K562 (cell line): ENCODE data around the gene MAP7D1. TPM values are rescaled to one million over a fixed set of nuclear protein-coding genes. Genes with fewer than 3 reads are reported as not detected.

ENCODE experiments used
- AFF1 ChIP-seq, 2 experiments: fragments of 450-650 bp; IDR thresholded peaks; 2 replicates each; pipeline ENCODE4 v1.6.1; 2018; ENCODE audit warnings: mild to moderate bottlenecking in 2 of 2, low read depth in 1 of 2; ENCODE audit not compliant: partially characterized antibody in 2 of 2
- CBX8 ChIP-seq: fragments of 200-600 bp; sonication (generic); IDR thresholded peaks from 2 replicates; pipeline ENCODE4 v1.6.1; 2012; ENCODE audit warnings: borderline replicate concordance, mixed run types, low read depth, mild to moderate bottlenecking, moderate library complexity, mixed read lengths, low read length, control low read depth, inconsistent platforms; ENCODE audit not compliant: poor library complexity, severe bottlenecking; ENCODE audit errors: extremely low read depth
- HDAC2 ChIP-seq: fragments of 450-650 bp; IDR thresholded peaks from 2 replicates; pipeline ENCODE4 v1.6.1; 2016; ENCODE audit warnings: mild to moderate bottlenecking
- HNRNPK ChIP-seq: fragments of 200-400 bp; formaldehyde crosslinking; IDR thresholded peaks from one replicate; pipeline ENCODE4 v1.6.1; 2018; ENCODE audit warnings: mild to moderate bottlenecking, low read depth, low read length; ENCODE audit not compliant: poor library complexity, severe bottlenecking
- MNT ChIP-seq, 2 experiments: fragments of 450-650 bp; conservative IDR thresholded peaks; 2 replicates each; pipeline ENCODE4 v1.6.1; 2017; ENCODE audit warnings: mild to moderate bottlenecking in 2 of 2, moderate library complexity in 2 of 2
- MTA1 ChIP-seq: fragments of 450-650 bp; IDR thresholded peaks from 2 replicates; pipeline ENCODE4 v1.6.1; 2017; ENCODE audit warnings: borderline replicate concordance
- NCOR1 ChIP-seq: fragments of 450-650 bp; IDR thresholded peaks from 2 replicates; pipeline ENCODE4 v1.6.1; 2016; ENCODE audit warnings: mild to moderate bottlenecking, moderate library complexity
- PHTF2 ChIP-seq: fragments of 250-450 bp; sonication (Bioruptor Pico); IDR thresholded peaks from 2 replicates; pipeline ENCODE4 v1.5.0; 2021; ENCODE audit warnings: mild to moderate bottlenecking
- POLR2H ChIP-seq: IDR thresholded peaks from 2 replicates; pipeline ENCODE4 v1.6.1; 2016; ENCODE audit warnings: missing genetic modification characterization, low read depth, mild to moderate bottlenecking, control low read depth, missing compliant biosample characterization, moderate library complexity
- RB1 ChIP-seq: fragments of 450-650 bp; IDR thresholded peaks from 2 replicates; pipeline ENCODE4 v1.6.1; 2017; ENCODE audit warnings: low read depth, mild to moderate bottlenecking
- RBM17 ChIP-seq: fragments of 200-400 bp; formaldehyde crosslinking; IDR thresholded peaks from 2 replicates; pipeline ENCODE4 v1.6.1; 2017; ENCODE audit warnings: low read depth, mild to moderate bottlenecking, low read length, borderline replicate concordance
- RERE ChIP-seq: sonication (generic); formaldehyde crosslinking; IDR thresholded peaks from 2 replicates; pipeline ENCODE4 v1.8.0; 2023; ENCODE audit warnings: missing genetic modification reagents, mild to moderate bottlenecking, borderline replicate concordance
- U2AF1 ChIP-seq: fragments of 200-400 bp; formaldehyde crosslinking; optimal IDR thresholded peaks from 2 replicates; pipeline ENCODE3; 2017; ENCODE audit warnings: mild to moderate bottlenecking, low read depth, low read length, moderate library complexity
- ZEB2 ChIP-seq: fragments of 450-650 bp; IDR thresholded peaks from 2 replicates; pipeline ENCODE4 v1.6.1; 2016
- ZFPM2 ChIP-seq: fragments of 250-450 bp; sonication (Bioruptor Pico); IDR thresholded peaks from 2 replicates; pipeline ENCODE4 v1.5.1; 2022; ENCODE audit warnings: mild to moderate bottlenecking
- ZNF354B ChIP-seq: fragments of 250-450 bp; sonication (Bioruptor Pico); IDR thresholded peaks from 2 replicates; pipeline ENCODE4 v1.4.0; 2020
- polyA plus RNA-seq, 8 experiments: library from polyadenylated mRNA; depleted of rRNA in 4 of 8; stranded (reverse) in 5 of 8; unstranded in 3 of 8; fragments of >200 nt; fragmentation: Nextera tagmentation in 2 of 8; fragmentation: Illumina TruSeq in 1 of 8; extraction: Ambion mirVana in 2 of 8; extraction: Trizol in 1 of 8; gene quantifications; 2 replicates each; pipeline versions ENCODE4 v1.2.1 to v1.2.3, GENCODE V29; 2011 to 2014; ENCODE audit warnings: inconsistent platforms in 1 of 8, missing spikeins in 1 of 8
- total RNA-seq, 7 experiments: library from RNA; depleted of rRNA in 6 of 7; stranded (reverse); fragments of >200 nt in 6 of 7; fragmentation: Illumina TruSeq in 2 of 7; extraction: Trizol in 2 of 7; gene quantifications; 2 replicates each; pipeline versions ENCODE4 v1.2.1 to v1.2.3, GENCODE V29; 2011 to 2021; ENCODE audit warnings: low replicate concordance in 1 of 7

Gene MAP7D1
- total and polyA plus RNA-seq, 9 of the 15 experiments (the other 6 are each of a cell fraction or from before 2014, with no cell fraction given) = 3.6 to 108 (median 34.5) TPM

- TF ChIP-seq ZNF354B (CRISPR knock-in tag) (0 out of 2 replicates have a peak, but pooled peaks have one; percentile 11), AFF1 (IDR thresholded peaks at IDR 0.05; ENCODE audit: low read depth in 1 of 2, partially characterized antibody in 2 of 2) (peak in 1 of 2 experiments; percentile 19), NCOR1 (no peak), ZFPM2 (CRISPR knock-in tag) (no peak), HDAC2 (0 out of 2 replicates have a peak, but pooled peaks have one; percentile 36), MNT (conservative IDR thresholded peaks at IDR 0.05) (no peak), POLR2H (tag) (no peak), U2AF1 (no peak), MTA1 (0 out of 2 replicates have a peak, but pooled peaks have one; percentile 18), CBX8 (no peak), HNRNPK (no peak), RBM17 (no peak), RB1 (no peak), PHTF2 (CRISPR knock-in tag) (no peak), ZEB2 (0 out of 2 replicates have a peak, but pooled peaks have one; percentile 31), RERE (CRISPR knock-in tag) (no peak)
Observed at GRCh38 chr1:36149973-36150295, 6.0 kb upstream of the MAP7D1 start (continued).
